Liver (tissue), 9 donors: ENCODE data around the gene SYNDIG1. TPM values are rescaled to one million over a fixed set of nuclear protein-coding genes. Genes with fewer than 3 reads are reported as not detected.

Experiments used
- DNase-seq: peaks from one replicate; pipeline ENCODE4 v3.0.0-alpha.2; 2017; ENCODE audit warnings: low spot score
- H3K27ac ChIP-seq, 2 donors: one replicate each; pipeline ENCODE4 v1.7.0; 2013; ENCODE audit warnings: inconsistent platforms in 2 of 2, low read length in 2 of 2, control low read depth in 1 of 2, low read depth in 1 of 2, mild to moderate bottlenecking in 1 of 2
- H3K27me3 ChIP-seq, 4 donors: one replicate each; pipeline versions ENCODE4 v1.6.1 to v1.7.0; 2013; ENCODE audit warnings: low read length in 3 of 4, inconsistent platforms in 1 of 4, mild to moderate bottlenecking in 1 of 4, moderate library complexity in 1 of 4; ENCODE audit not compliant: control insufficient read depth in 4 of 4, insufficient read depth in 4 of 4
- H3K36me3 ChIP-seq, 4 donors: one replicate each; pipeline versions ENCODE4 v1.6.1 to v1.7.0; 2013; ENCODE audit warnings: low read length in 3 of 4, mild to moderate bottlenecking in 3 of 4, low read depth in 1 of 4, moderate library complexity in 1 of 4; ENCODE audit not compliant: control insufficient read depth in 4 of 4, insufficient read depth in 3 of 4
- H3K4me1 ChIP-seq, 4 donors: one replicate each; pipeline versions ENCODE4 v1.6.1 to v1.7.0; 2013; ENCODE audit warnings: low read length in 3 of 4, mild to moderate bottlenecking in 3 of 4, moderate library complexity in 1 of 4; ENCODE audit not compliant: control insufficient read depth in 4 of 4, insufficient read depth in 4 of 4
- H3K4me3 ChIP-seq, 3 donors: one replicate each; pipeline versions ENCODE4 v1.6.1 to v1.7.0; 2013; ENCODE audit warnings: low read length in 3 of 3, control low read depth in 1 of 3, low read depth in 1 of 3, mild to moderate bottlenecking in 1 of 3
- H3K9ac ChIP-seq, 2 donors: one replicate each; pipeline ENCODE4 v1.7.0; 2013; ENCODE audit warnings: low read length in 2 of 2, mild to moderate bottlenecking in 2 of 2, moderate library complexity in 2 of 2, control low read depth in 1 of 2, low read depth in 1 of 2
- H3K9me3 ChIP-seq, 4 donors: one replicate each; pipeline versions ENCODE4 v1.6.1 to v1.7.0; 2013; ENCODE audit warnings: low read length in 3 of 4; ENCODE audit not compliant: control insufficient read depth in 4 of 4
- ATF3 ChIP-seq: IDR thresholded peaks from 2 replicates; pipeline ENCODE4 v1.6.1; 2016; ENCODE audit warnings: antibody characterized with exemption
- EGR1 ChIP-seq, 2 donors: IDR thresholded peaks; 2 replicates each; pipeline ENCODE4 v1.6.1; 2016 to 2018; ENCODE audit warnings: antibody characterized with exemption in 2 of 2, low read depth in 2 of 2
- FOXA1 ChIP-seq: IDR thresholded peaks from 2 replicates; pipeline ENCODE4 v1.6.1; 2016; ENCODE audit warnings: antibody characterized with exemption
- FOXA2 ChIP-seq: IDR thresholded peaks from 2 replicates; pipeline ENCODE4 v1.6.1; 2016; ENCODE audit warnings: antibody characterized with exemption
- HNF4A ChIP-seq, 2 donors: conservative IDR thresholded peaks; 2 replicates each; pipeline ENCODE4 v1.6.1; 2016; ENCODE audit warnings: antibody characterized with exemption in 2 of 2, mild to moderate bottlenecking in 2 of 2
- HNF4G ChIP-seq: IDR thresholded peaks from 2 replicates; pipeline ENCODE4 v1.6.1; 2016; ENCODE audit warnings: antibody characterized with exemption
- JUND ChIP-seq, 2 donors: IDR thresholded peaks; 2 replicates each; pipeline ENCODE4 v1.6.1; 2016; ENCODE audit warnings: antibody characterized with exemption in 2 of 2
- NR2F2 ChIP-seq: IDR thresholded peaks from 2 replicates; pipeline ENCODE4 v1.6.1; 2016; ENCODE audit warnings: antibody characterized with exemption
- RAD21 ChIP-seq, 2 donors: IDR thresholded peaks; 2 replicates each; pipeline ENCODE4 v1.6.1; 2016; ENCODE audit warnings: antibody characterized with exemption in 2 of 2, mild to moderate bottlenecking in 2 of 2
- RXRA ChIP-seq, 2 donors: IDR thresholded peaks; 2 replicates each; pipeline ENCODE4 v1.6.1; 2017 to 2018; ENCODE audit warnings: antibody characterized with exemption in 2 of 2, mild to moderate bottlenecking in 1 of 2
- SP1 ChIP-seq: IDR thresholded peaks from 2 replicates; pipeline ENCODE4 v1.6.1; 2018; ENCODE audit warnings: antibody characterized with exemption, mild to moderate bottlenecking
- YY1 ChIP-seq: IDR thresholded peaks from 2 replicates; pipeline ENCODE4 v1.6.1; 2016; ENCODE audit warnings: antibody characterized with exemption, mild to moderate bottlenecking
- ZBTB33 ChIP-seq: IDR thresholded peaks from 2 replicates; pipeline ENCODE4 v1.6.1; 2016; ENCODE audit warnings: antibody characterized with exemption
- WGBS: extraction: QIAGEN DNeasy Blood & Tissue Kit; methylation state at CpG from one replicate; pipeline ENCODE4 v1.1.7; 2013; 5-methylcytosine and 5-hydroxymethylcytosine counted together
- polyA plus RNA-seq, 2 donors: library from polyadenylated mRNA; stranded (reverse) in 1 of 2; unstranded in 1 of 2; fragments of 200-250 nt in 1 of 2; fragments of >200 nt in 1 of 2; fragmentation: Nextera tagmentation in 1 of 2; extraction: Ambion mirVana in 1 of 2; gene quantifications; one replicate each; pipeline versions ENCODE4 v1.2.1 to v1.2.3, GENCODE V29; 2013 to 2015
- total RNA-seq, 2 donors: library from RNA; depleted of rRNA; stranded (reverse); fragments of >200 nt; gene quantifications; one replicate each; pipeline ENCODE4 v1.2.3, GENCODE V29; 2014
- TF ChIP-seq, protein P1 (sequence below): IDR thresholded peaks from 2 replicates; pipeline ENCODE4 v1.6.1; 2016; ENCODE audit warnings: antibody characterized with exemption, mild to moderate bottlenecking
- TF ChIP-seq, protein P2 (sequence below): IDR thresholded peaks from 2 replicates; pipeline ENCODE4 v1.6.1; 2016; ENCODE audit warnings: antibody characterized with exemption
- donor health status: healthy.
- donor health status: healthy.
- donor health status: healthy.
- donor health status: healthy.
- donor health status: healthy.

Gene SYNDIG1
- total and polyA plus RNA-seq, 4 donors: 0.05 to 0.08 TPM; not detected in 2

- WGBS: 93% methylated on average over 8 of the region's 8 CpGs
- H3K27ac ChIP-seq: no peak overlapping the region
- DNase-seq: no peak
- H3K9ac ChIP-seq: no peak overlapping the region
- TF ChIP-seq ZBTB33: no peak
- TF ChIP-seq NR2F2: no peak
- no peak for TF ChIP-seq FOXA1
- no peak for TF ChIP-seq YY1
- TF ChIP-seq FOXA2: no peak
- TF ChIP-seq SP1: no peak
- TF ChIP-seq ATF3: no peak
- TF ChIP-seq HNF4A (conservative IDR thresholded peaks at IDR 0.05): no peak
- no peak for TF ChIP-seq HNF4G
- TF ChIP-seq, protein P1, sequence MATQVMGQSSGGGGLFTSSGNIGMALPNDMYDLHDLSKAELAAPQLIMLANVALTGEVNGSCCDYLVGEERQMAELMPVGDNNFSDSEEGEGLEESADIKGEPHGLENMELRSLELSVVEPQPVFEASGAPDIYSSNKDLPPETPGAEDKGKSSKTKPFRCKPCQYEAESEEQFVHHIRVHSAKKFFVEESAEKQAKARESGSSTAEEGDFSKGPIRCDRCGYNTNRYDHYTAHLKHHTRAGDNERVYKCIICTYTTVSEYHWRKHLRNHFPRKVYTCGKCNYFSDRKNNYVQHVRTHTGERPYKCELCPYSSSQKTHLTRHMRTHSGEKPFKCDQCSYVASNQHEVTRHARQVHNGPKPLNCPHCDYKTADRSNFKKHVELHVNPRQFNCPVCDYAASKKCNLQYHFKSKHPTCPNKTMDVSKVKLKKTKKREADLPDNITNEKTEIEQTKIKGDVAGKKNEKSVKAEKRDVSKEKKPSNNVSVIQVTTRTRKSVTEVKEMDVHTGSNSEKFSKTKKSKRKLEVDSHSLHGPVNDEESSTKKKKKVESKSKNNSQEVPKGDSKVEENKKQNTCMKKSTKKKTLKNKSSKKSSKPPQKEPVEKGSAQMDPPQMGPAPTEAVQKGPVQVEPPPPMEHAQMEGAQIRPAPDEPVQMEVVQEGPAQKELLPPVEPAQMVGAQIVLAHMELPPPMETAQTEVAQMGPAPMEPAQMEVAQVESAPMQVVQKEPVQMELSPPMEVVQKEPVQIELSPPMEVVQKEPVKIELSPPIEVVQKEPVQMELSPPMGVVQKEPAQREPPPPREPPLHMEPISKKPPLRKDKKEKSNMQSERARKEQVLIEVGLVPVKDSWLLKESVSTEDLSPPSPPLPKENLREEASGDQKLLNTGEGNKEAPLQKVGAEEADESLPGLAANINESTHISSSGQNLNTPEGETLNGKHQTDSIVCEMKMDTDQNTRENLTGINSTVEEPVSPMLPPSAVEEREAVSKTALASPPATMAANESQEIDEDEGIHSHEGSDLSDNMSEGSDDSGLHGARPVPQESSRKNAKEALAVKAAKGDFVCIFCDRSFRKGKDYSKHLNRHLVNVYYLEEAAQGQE: no peak
- TF ChIP-seq RXRA (IDR thresholded peaks at IDR 0.05): no peak
- H3K27me3 ChIP-seq: no peaks in the 10 kb centered on the region
- no peaks in the 10 kb centered on the region for H3K36me3 ChIP-seq
- H3K4me1 ChIP-seq: no peaks in the 10 kb centered on the region
- no peak overlapping the region for H3K4me3 ChIP-seq
- no peaks in the 10 kb centered on the region for H3K9me3 ChIP-seq
These were observed 206.4 kb downstream of the SYNDIG1 start for GRCh38 chr20:24675651-24676352.

- no peak overlapping the region for H3K4me3 ChIP-seq
- 87% methylated on average over 11 of the region's 11 CpGs for WGBS
- DNase-seq: no peak
- H3K27ac ChIP-seq: no peak overlapping the region
- no peaks in the 10 kb centered on the region for H3K27me3 ChIP-seq
- no peaks in the 10 kb centered on the region for H3K4me1 ChIP-seq
- TF ChIP-seq RAD21 (IDR thresholded peaks at IDR 0.05): no peak
- H3K36me3 ChIP-seq: no peaks in the 10 kb centered on the region
- H3K9ac ChIP-seq: no peak overlapping the region
- H3K9me3 ChIP-seq: no peaks in the 10 kb centered on the region
These were observed 207.0 kb downstream of the SYNDIG1 start for GRCh38 chr20:24676353-24676977.

- H3K27me3 ChIP-seq: no peaks in the 10 kb centered on the region
- H3K4me3 ChIP-seq: no peak overlapping the region
- no peak overlapping the region for H3K9ac ChIP-seq
- H3K9me3 ChIP-seq: no peaks in the 10 kb centered on the region
- WGBS: 76% methylated on average over 6 of the region's 6 CpGs
- no peak overlapping the region for H3K27ac ChIP-seq
- H3K36me3 ChIP-seq: no peaks in the 10 kb centered on the region
- no peaks in the 10 kb centered on the region for H3K4me1 ChIP-seq
- DNase-seq: no peak
- TF ChIP-seq ZBTB33 (no peak), HNF4A (conservative IDR thresholded peaks at IDR 0.05) (no peak), SP1 (no peak), EGR1 (IDR thresholded peaks at IDR 0.05; ENCODE audit: low read depth in 2 of 2) (no peak), YY1 (no peak), JUND (IDR thresholded peaks at IDR 0.05) (no peak)
- TF ChIP-seq, protein P1: no peak
- TF ChIP-seq, protein P2, sequence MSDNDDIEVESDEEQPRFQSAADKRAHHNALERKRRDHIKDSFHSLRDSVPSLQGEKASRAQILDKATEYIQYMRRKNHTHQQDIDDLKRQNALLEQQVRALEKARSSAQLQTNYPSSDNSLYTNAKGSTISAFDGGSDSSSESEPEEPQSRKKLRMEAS: no peak
These were observed 207.5 kb downstream of the SYNDIG1 start for GRCh38 chr20:24676978-24677370.
